ENCODE data around the gene SPTBN4. TPM values are rescaled to one million over a fixed set of nuclear protein-coding genes. Genes with fewer than 3 reads are reported as not detected.
"Not testable (repeated sequence)": the region's sequence is repeated elsewhere in the genome, so short reads cannot be mapped to it uniquely, and the experiment has no call there.

SPTBN4 gene
- total and polyA plus RNA-seq, 2 donors, result 1.7 to 3.8 TPM

- Histone ChIP-seq H3K4me1 (ENCODE audit: insufficient read depth) (no peaks in the 10 kb centered on the region), H3K4me3 (ENCODE audit: low read depth, low read length) (no peak overlapping the region), H3K27ac (ENCODE audit: low read depth) (no peak overlapping the region), H3K36me3 (ENCODE audit: insufficient read depth) (no peaks in the 10 kb centered on the region)
- no peak for DNase-seq (ENCODE audit: extremely low spot score)
- WGBS, result 8% methylated on average over 43 of the region's 43 CpGs
These were observed 82.4 kb downstream of the SPTBN4 start for GRCh38 chr19:40549007-40549708.

DNA sequence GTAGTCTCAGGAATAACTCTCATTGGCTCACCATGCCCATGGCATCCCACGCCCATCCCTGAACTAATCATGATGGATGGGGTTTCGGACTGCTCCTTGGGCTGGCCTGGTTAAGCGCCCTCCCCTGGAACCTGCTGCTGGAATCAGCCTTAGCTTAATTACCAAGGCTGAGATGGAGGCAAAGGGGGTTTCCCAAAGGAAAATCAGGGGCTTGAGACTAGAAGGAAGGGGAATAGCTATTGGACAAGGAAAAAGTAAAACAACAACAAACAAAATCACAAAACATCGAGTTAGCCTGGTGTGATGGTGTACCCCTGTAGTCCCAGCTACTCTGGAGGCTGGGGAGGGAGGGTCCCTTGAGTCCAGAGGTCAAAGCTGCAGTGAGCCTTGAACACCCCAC, 84.2 kb downstream of the SPTBN4 start:
- Histone ChIP-seq H3K27ac (ENCODE audit: low read depth) (no peak overlapping the region), H3K4me3 (ENCODE audit: low read depth, low read length) (no peak overlapping the region), H3K4me1 (ENCODE audit: insufficient read depth) (no peaks in the 10 kb centered on the region), H3K36me3 (ENCODE audit: insufficient read depth) (no peaks in the 10 kb centered on the region)
- DNase-seq (ENCODE audit: extremely low spot score), result no peak
- 88% methylated on average over 4 of the region's 4 CpGs for WGBS

DNA sequence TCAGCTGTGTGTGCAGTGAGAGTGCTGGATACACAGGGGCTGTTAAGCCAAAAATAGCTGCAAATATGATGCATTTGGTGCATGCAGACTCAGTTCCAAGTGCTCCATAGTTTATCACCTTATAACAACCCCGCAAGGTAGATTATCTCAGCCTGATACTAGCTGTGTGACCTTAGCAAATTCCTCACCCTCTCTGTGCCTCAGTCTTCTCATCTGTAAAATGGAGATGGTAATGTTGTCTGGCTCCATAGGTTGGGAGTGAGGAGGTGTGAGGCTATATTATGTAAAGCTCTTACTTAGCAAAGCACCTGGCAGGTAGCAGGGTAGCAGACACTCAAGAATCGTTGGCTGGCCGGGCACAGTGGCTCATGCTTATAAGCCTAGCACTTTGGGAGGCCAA, 86.0 kb downstream of the SPTBN4 start:
- DNase-seq (ENCODE audit: extremely low spot score), result no peak
- WGBS, result 95% methylated on average over 3 of the region's 3 CpGs

DNA sequence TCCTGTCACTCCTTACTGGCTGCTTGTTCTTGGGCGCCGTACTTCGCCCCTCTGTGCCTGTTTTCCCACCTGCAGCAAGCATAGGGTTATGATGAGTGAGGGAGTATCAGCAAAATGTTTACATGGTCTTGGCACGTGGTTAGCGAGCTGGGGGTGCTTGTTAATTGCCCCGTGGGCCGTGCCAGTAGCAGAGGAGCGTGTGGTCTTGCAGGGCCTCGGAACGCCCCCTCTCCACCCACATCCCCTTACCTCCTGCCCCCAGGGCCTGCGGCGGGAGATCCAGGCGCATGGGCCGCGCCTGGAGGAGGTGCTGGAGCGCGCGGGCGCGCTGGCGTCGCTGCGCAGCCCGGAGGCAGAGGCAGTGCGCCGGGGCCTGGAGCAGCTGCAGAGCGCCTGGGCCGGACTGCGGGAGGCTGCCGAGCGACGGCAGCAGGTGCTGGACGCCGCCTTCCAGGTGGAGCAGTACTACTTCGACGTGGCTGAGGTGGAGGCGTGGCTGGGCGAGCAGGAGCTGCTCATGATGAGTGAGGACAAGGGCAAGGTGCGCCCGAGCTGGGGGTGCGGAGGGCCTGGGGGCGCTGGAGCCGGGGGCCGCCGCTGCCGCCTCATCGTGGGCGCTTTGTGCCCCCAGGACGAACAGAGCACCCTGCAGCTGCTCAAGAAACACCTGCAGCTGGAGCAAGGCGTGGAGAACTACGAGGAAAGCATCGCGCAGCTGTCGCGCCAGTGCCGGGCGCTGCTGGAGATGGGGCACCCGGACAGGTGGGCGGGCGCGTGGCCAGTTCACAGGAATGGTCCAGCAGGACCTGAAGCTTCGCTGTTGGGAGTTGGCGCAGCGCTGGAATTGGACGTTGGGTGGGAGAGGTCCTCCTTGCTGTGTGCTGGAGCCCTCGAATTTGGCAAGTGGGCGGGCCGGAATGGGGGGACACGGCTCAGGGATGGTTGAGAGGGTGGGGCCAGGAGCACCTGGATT, 87.4 kb downstream of the SPTBN4 start:
- Histone ChIP-seq H3K4me3 (ENCODE audit: low read depth, low read length) (no peak overlapping the region), H3K4me1 (ENCODE audit: insufficient read depth) (no peaks in the 10 kb centered on the region), H3K36me3 (ENCODE audit: insufficient read depth) (no peaks in the 10 kb centered on the region), H3K27ac (ENCODE audit: low read depth) (no peak overlapping the region)
- DNase-seq (ENCODE audit: extremely low spot score), result no peak
- WGBS, result 21% methylated on average over 69 of the region's 69 CpGs

More for the DNA sequence above, 86.0 kb downstream of the SPTBN4 start:
- Histone ChIP-seq H3K4me3 (ENCODE audit: low read depth, low read length) (no peak overlapping the region), H3K36me3 (ENCODE audit: insufficient read depth) (no peaks in the 10 kb centered on the region), H3K27ac (ENCODE audit: low read depth) (no peak overlapping the region), H3K4me1 (ENCODE audit: insufficient read depth) (no peaks in the 10 kb centered on the region)

- 83% methylated on average over 17 of the region's 17 CpGs for WGBS
- no peak overlapping the region for H3K4me3 ChIP-seq (ENCODE audit: low read depth, low read length)
- H3K27ac ChIP-seq (ENCODE audit: low read depth), result no peak overlapping the region
- H3K4me1 ChIP-seq (ENCODE audit: insufficient read depth), result no peaks in the 10 kb centered on the region
- no peak for DNase-seq (ENCODE audit: extremely low spot score)
- H3K36me3 ChIP-seq (ENCODE audit: insufficient read depth), result no peaks in the 10 kb centered on the region
These were observed 89.3 kb downstream of the SPTBN4 start for GRCh38 chr19:40555978-40556689.

DNA sequence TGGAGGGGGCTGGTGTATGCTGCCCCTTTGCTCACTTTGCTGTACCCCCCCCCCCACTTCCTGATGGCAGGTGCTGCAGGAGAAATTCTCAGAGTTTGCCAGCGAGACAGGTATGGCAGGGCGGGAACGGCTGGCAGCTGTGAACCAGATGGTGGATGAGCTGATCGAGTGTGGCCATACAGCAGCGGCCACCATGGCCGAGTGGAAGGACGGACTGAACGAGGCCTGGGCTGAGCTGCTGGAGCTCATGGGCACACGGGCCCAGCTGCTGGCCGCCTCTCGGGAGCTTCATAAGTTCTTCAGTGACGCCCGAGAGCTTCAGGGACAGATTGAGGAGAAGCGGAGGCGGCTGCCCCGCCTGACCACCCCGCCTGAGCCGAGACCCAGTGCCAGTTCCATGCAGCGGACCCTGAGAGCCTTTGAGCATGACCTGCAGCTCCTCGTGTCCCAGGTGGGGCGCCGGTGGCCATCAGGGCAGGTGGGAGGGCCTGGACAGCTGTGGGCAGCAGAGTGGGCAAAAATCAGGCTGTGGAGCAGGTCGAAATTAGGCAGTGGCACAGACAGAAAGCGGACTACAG, 90.2 kb downstream of the SPTBN4 start:
- DNase-seq (ENCODE audit: extremely low spot score), result no peak
- WGBS, result 86% methylated on average over 24 of the region's 24 CpGs

DNA sequence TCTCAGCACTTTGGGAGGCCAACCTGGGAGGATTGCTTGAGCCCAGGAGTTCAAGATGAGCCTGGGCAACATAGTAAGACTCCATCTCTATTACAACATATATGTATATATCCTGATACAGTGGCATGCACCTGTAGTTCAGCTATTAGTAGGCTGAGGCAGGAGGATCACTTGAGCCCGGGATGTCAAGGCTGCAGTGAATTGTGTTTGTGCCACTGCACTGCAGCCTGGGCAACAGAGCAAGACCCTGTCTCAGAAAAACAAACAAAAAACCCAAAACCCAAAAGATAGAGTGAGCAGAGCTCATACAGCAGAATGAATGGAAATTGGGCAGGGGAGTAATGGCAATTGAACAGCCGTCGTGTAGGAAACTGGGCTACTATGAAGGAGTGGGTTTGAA, 92.6 kb downstream of the SPTBN4 start:
- Histone ChIP-seq H3K4me3 (ENCODE audit: low read depth, low read length) (no peak overlapping the region), H3K27ac (ENCODE audit: low read depth) (no peak overlapping the region), H3K4me1 (ENCODE audit: insufficient read depth) (no peaks in the 10 kb centered on the region), H3K36me3 (ENCODE audit: insufficient read depth) (no peaks in the 10 kb centered on the region)
- DNase-seq (ENCODE audit: extremely low spot score), result no peak
- WGBS, result 72% methylated on average over 3 of the region's 3 CpGs

More for the DNA sequence above, 90.2 kb downstream of the SPTBN4 start:
- H3K27ac ChIP-seq (ENCODE audit: low read depth), result no peak overlapping the region
- no peaks in the 10 kb centered on the region for H3K4me1 ChIP-seq (ENCODE audit: insufficient read depth)
- H3K36me3 ChIP-seq (ENCODE audit: insufficient read depth), result no peaks in the 10 kb centered on the region
- H3K4me3 ChIP-seq (ENCODE audit: low read depth, low read length), result no peak overlapping the region

DNA sequence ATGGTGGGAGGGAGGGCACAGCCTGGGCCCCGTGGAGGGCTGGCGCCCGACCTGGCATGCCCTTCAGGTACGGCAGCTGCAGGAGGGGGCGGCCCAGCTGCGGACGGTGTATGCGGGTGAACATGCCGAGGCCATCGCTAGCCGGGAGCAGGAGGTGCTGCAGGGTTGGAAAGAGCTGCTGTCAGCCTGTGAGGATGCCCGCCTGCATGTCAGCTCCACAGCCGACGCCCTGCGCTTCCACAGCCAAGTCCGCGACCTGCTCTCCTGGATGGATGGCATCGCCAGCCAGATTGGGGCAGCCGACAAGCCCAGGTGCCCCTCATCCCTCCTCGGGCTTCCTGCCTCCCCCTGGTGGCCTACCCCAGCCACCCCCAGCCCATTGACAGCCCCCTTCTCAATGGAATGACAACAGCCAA, 93.3 kb downstream of the SPTBN4 start:
- WGBS, result 69% methylated on average over 20 of the region's 20 CpGs

GRCh38 chr19:40561947-40562346, 95.1 kb downstream of the SPTBN4 start:
- H3K36me3 ChIP-seq (ENCODE audit: insufficient read depth), result no peaks in the 10 kb centered on the region
- H3K4me3 ChIP-seq (ENCODE audit: low read depth, low read length), result no peak overlapping the region
- no peak for DNase-seq (ENCODE audit: extremely low spot score)
- WGBS, result 67% methylated on average over 4 of the region's 4 CpGs
- H3K4me1 ChIP-seq (ENCODE audit: insufficient read depth), result no peaks in the 10 kb centered on the region
- no peak overlapping the region for H3K27ac ChIP-seq (ENCODE audit: low read depth)

More for the DNA sequence above, 93.3 kb downstream of the SPTBN4 start:
- DNase-seq (ENCODE audit: extremely low spot score), result no peak
- no peaks in the 10 kb centered on the region for H3K36me3 ChIP-seq (ENCODE audit: insufficient read depth)
- H3K4me1 ChIP-seq (ENCODE audit: insufficient read depth), result no peaks in the 10 kb centered on the region
- no peak overlapping the region for H3K4me3 ChIP-seq (ENCODE audit: low read depth, low read length)
- no peak overlapping the region for H3K27ac ChIP-seq (ENCODE audit: low read depth)

DNA sequence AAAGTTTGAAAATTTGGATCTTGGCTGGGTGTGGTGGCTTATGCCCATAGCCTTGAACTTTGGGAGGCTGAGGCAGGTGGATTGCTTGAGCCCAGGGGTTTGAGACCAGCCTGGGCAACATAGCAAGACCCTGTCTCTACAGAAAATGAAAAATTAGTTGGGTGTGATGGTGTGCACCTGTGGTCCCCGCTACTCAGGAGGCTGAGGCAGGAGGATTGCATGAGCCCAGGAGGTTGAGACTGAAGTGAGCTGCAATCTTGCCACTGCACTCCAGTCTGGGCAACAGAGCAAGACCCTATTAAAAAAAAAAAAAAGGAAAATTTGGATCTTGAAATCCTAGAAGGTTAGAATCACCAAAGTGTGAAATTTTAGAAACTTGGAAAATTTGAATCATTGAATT, 97.7 kb downstream of the SPTBN4 start:
- not testable (repeated sequence) for H3K4me3 ChIP-seq (ENCODE audit: low read depth, low read length); H3K27ac ChIP-seq (ENCODE audit: low read depth); H3K4me1 ChIP-seq (ENCODE audit: insufficient read depth); H3K36me3 ChIP-seq (ENCODE audit: insufficient read depth); DNase-seq (ENCODE audit: extremely low spot score)
- 95% methylated on average over 1 of the region's 1 CpG for WGBS

- Histone ChIP-seq H3K27ac (ENCODE audit: low read depth) (no peak overlapping the region), H3K36me3 (ENCODE audit: insufficient read depth) (no peaks in the 10 kb centered on the region), H3K4me3 (ENCODE audit: low read depth, low read length) (no peak overlapping the region), H3K4me1 (ENCODE audit: insufficient read depth) (peaks cover 2% of the 10 kb centered on the region)
- WGBS, result 73% methylated on average over 7 of the region's 7 CpGs
- no peak for DNase-seq (ENCODE audit: extremely low spot score)
These were observed 98.6 kb downstream of the SPTBN4 start for GRCh38 chr19:40565355-40565754.

- 61% methylated on average over 14 of the region's 14 CpGs for WGBS
These were observed 99.2 kb downstream of the SPTBN4 start for GRCh38 chr19:40565910-40566495.

More at GRCh38 chr19:40565910-40566495, 99.2 kb downstream of the SPTBN4 start:
- Histone ChIP-seq H3K27ac (ENCODE audit: low read depth) (no peak overlapping the region), H3K4me1 (ENCODE audit: insufficient read depth) (peaks cover 2% of the 10 kb centered on the region), H3K36me3 (ENCODE audit: insufficient read depth) (no peaks in the 10 kb centered on the region), H3K4me3 (ENCODE audit: low read depth, low read length) (no peak overlapping the region)
- DNase-seq (ENCODE audit: extremely low spot score), result no peak

Measured in urinary bladder (tissue), 4 donors.